GM12878 (cell line): ENCODE measurements around the gene TFDP1. TPM values are rescaled to one million over a fixed set of nuclear protein-coding genes. Genes with fewer than 3 reads are reported as not detected.

Experiments
- ATAC-seq: fragments of 200-7000 bp; cut with Tn5 transposase; 3 replicates; pipeline ENCODE4 v1.9.1; 2020; ENCODE audit warnings: mild to moderate bottlenecking, moderate library complexity
- BruUV-seq: library from RNA; stranded (reverse); fragments of 400-500 nt; replicated peaks from 2 replicates; lab custom pipeline; 2021; lab: Mats Ljungman, UMichigan
- CTCF ChIA-PET: fragments of 300-600 bp; sonication (Branson Sonifier 250); formaldehyde crosslinking; extraction: SDS; loops from one replicate; lab custom pipeline; 2021; ENCODE audit warnings: inconsistent platforms; lab: Yijun Ruan, JAX
- POLR2A ChIA-PET: fragments of 350-600 bp; formaldehyde crosslinking; extraction: SDS; loops from one replicate; lab custom pipeline; 2021; ENCODE audit warnings: inconsistent platforms; lab: Charles Lee
- RAD21 ChIA-PET: fragments of 300-600 bp; sonication (Branson Sonifier 250); formaldehyde crosslinking; loops from one replicate; lab custom pipeline; 2023; ENCODE audit warnings: antibody characterized with exemption; ENCODE audit not compliant: unreplicated experiment; lab: Charles Lee
- SMC1A ChIA-PET: fragments of 300-600 bp; sonication (Branson Sonifier 250); formaldehyde crosslinking; loops from one replicate; lab custom pipeline; 2023; ENCODE audit not compliant: unreplicated experiment, uncharacterized antibody; lab: Charles Lee
- DNase-seq: peaks from one replicate; pipeline ENCODE4 v3.0.0-alpha.2; 2011; ENCODE audit warnings: low read depth, low spot score
- FAIRE-seq: peaks from 3 replicates; lab custom pipeline; 2011; peaks lifted over from hg19 to GRCh38; lab: Jason Lieb, UNC
- H2AFZ ChIP-seq: 2 replicates; pipeline ENCODE4 v1.6.0; 2011; ENCODE audit warnings: low read depth, low read length, control low read depth; ENCODE audit not compliant: control insufficient read depth
- H3K27ac ChIP-seq: 2 replicates; pipeline ENCODE4 v1.5.1; 2011; ENCODE audit warnings: control low read depth; ENCODE audit not compliant: control insufficient read depth, insufficient read depth
- H3K27me3 ChIP-seq, 2 experiments: replicated peaks in 1 of 2; 2 replicates each; pipeline versions ENCODE4 v1.6.0 to v1.6.1; 2011; ENCODE audit warnings: low read length in 1 of 2; ENCODE audit not compliant: control insufficient read depth in 2 of 2, insufficient read depth in 2 of 2
- H3K36me3 ChIP-seq, 2 experiments: 2 replicates each; pipeline ENCODE4 v1.5.1; 2011; ENCODE audit warnings: low read length in 1 of 2; ENCODE audit not compliant: control insufficient read depth in 2 of 2, insufficient read depth in 2 of 2
- H3K4me1 ChIP-seq: 2 replicates; pipeline ENCODE4 v1.6.1; 2011; ENCODE audit warnings: mild to moderate bottlenecking, low read length, moderate library complexity, mixed read lengths; ENCODE audit not compliant: control insufficient read depth, insufficient read depth
- H3K4me2 ChIP-seq: 2 replicates; pipeline ENCODE4 v1.6.0; 2011; ENCODE audit warnings: control low read depth; ENCODE audit not compliant: control insufficient read depth, insufficient read depth
- H3K4me3 ChIP-seq: fragments of 200-600 bp; sonication (generic); 2 replicates; pipeline ENCODE4 v1.5.1; 2016
- H3K79me2 ChIP-seq: 2 replicates; pipeline ENCODE4 v1.6.0; 2011; ENCODE audit warnings: low read length; ENCODE audit not compliant: control insufficient read depth, insufficient read depth
- H3K9ac ChIP-seq: 2 replicates; pipeline ENCODE4 v1.8.0; 2011; ENCODE audit warnings: low read length, control low read depth, mixed read lengths; ENCODE audit not compliant: control insufficient read depth, insufficient read depth
- H3K9me3 ChIP-seq: replicated peaks from 3 replicates; pipeline ENCODE4 v1.5.1; 2011; ENCODE audit warnings: mild to moderate bottlenecking, low read length; ENCODE audit not compliant: control insufficient read depth, insufficient read depth
- H4K20me1 ChIP-seq: 2 replicates; pipeline ENCODE4 v1.6.0; 2011; ENCODE audit not compliant: control insufficient read depth, insufficient read depth
- CREB1 ChIP-seq: IDR thresholded peaks from 2 replicates; pipeline ENCODE4 v1.6.1; 2012; ENCODE audit warnings: low read depth, mild to moderate bottlenecking, inconsistent platforms
- EP300 ChIP-seq, 2 experiments: fragments of 150-350 bp in 1 of 2; IDR thresholded peaks; 2 replicates each; pipeline ENCODE4 v1.6.1; 2011 to 2012; ENCODE audit warnings: low read depth in 2 of 2, low read length in 2 of 2, borderline replicate concordance in 1 of 2, improper control_type of control experiment in 1 of 2, inconsistent platforms in 1 of 2; ENCODE audit not compliant: control insufficient read depth in 1 of 2
- FOXK2 ChIP-seq: fragments of 450-650 bp; IDR thresholded peaks from 2 replicates; pipeline ENCODE4 v1.6.1; 2017; ENCODE audit warnings: mild to moderate bottlenecking, moderate library complexity
- FOXM1 ChIP-seq: IDR thresholded peaks from 2 replicates; pipeline ENCODE4 v1.6.1; 2012; ENCODE audit warnings: low read depth, mild to moderate bottlenecking, inconsistent platforms, low read length, moderate library complexity
- IKZF2 ChIP-seq, 2 experiments: fragments of 450-650 bp; IDR thresholded peaks; 2 replicates each; pipeline ENCODE4 v1.6.1; 2017; ENCODE audit warnings: mild to moderate bottlenecking in 2 of 2, moderate library complexity in 2 of 2
- JUNB ChIP-seq: IDR thresholded peaks from 2 replicates; pipeline ENCODE4 v1.6.1; 2016; ENCODE audit warnings: antibody characterized with exemption, mild to moderate bottlenecking
- JUND ChIP-seq: IDR thresholded peaks from 2 replicates; pipeline ENCODE4 v1.6.1; 2012; ENCODE audit warnings: low read depth, mild to moderate bottlenecking, low read length, improper control_type of control experiment, moderate library complexity
- LARP7 ChIP-seq: fragments of 450-650 bp; IDR thresholded peaks from 2 replicates; pipeline ENCODE4 v1.6.1; 2017; ENCODE audit warnings: mild to moderate bottlenecking
- NKRF ChIP-seq: fragments of 450-650 bp; conservative IDR thresholded peaks from 2 replicates; pipeline ENCODE4 v1.6.1; 2017; ENCODE audit warnings: mild to moderate bottlenecking, moderate library complexity
- PAX8 ChIP-seq: fragments of 450-650 bp; IDR thresholded peaks from 2 replicates; pipeline ENCODE4 v1.6.1; 2017; ENCODE audit warnings: mild to moderate bottlenecking, moderate library complexity
- RBBP5 ChIP-seq: fragments of 200-600 bp; sonication (generic); conservative IDR thresholded peaks from 2 replicates; pipeline ENCODE4 v1.6.1; 2016
- SREBF1 ChIP-seq: IDR thresholded peaks from 2 replicates; pipeline ENCODE4 v1.6.1; 2012; ENCODE audit warnings: mild to moderate bottlenecking, low read length
- STAT3 ChIP-seq: IDR thresholded peaks from 2 replicates; pipeline ENCODE4 v1.6.1; 2011; ENCODE audit warnings: low read depth, low read length, improper control_type of control experiment
- TBL1XR1 ChIP-seq: IDR thresholded peaks from 2 replicates; pipeline ENCODE4 v1.6.1; 2012; ENCODE audit warnings: low read depth, low read length, improper control_type of control experiment
- ZNF384 ChIP-seq: IDR thresholded peaks from 2 replicates; pipeline ENCODE4 v1.6.1; 2012; ENCODE audit warnings: low read depth, mild to moderate bottlenecking, low read length, improper control_type of control experiment, borderline replicate concordance
- ZNF687 ChIP-seq: fragments of 450-650 bp; IDR thresholded peaks from 2 replicates; pipeline ENCODE4 v1.6.1; 2017; ENCODE audit warnings: mild to moderate bottlenecking, moderate library complexity
- WGBS: methylation state at CpG from one replicate; pipeline ENCODE4 v1.1.6; 2016; ENCODE audit warnings: low lambda C conversion rate; ENCODE audit not compliant: insufficient replicate concordance, insufficient coverage; ENCODE audit errors: missing lambda C conversion rate; 5-methylcytosine and 5-hydroxymethylcytosine counted together
- in situ Hi-C: fragments of 300-500 bp; cut with MboI; formaldehyde crosslinking; loops from 9 replicates; pipeline ENCODE4 v1.14.3; 2018; ENCODE audit warnings: mixed read lengths
- intact Hi-C: fragments of 100-400 bp; cut with micrococcal nuclease; formaldehyde crosslinking; loops from one replicate; pipeline ENCODE4 v1.14.2; 2022; ENCODE audit not compliant: unreplicated experiment
- polyA plus RNA-seq, 11 experiments: library from polyadenylated mRNA; depleted of rRNA in 4 of 11; unstranded in 6 of 11; stranded (reverse) in 5 of 11; fragments of >200 nt; fragmentation: Nextera tagmentation in 4 of 11; fragmentation: Illumina TruSeq in 1 of 11; extraction: Ambion mirVana in 4 of 11; extraction: Trizol in 1 of 11; gene quantifications; 1 replicate in 1 of 11; 2 replicates in 10 of 11; pipeline versions ENCODE4 v1.2.1 to v1.2.3, GENCODE V29; 2011 to 2016; ENCODE audit warnings: inconsistent platforms in 2 of 11, missing spikeins in 2 of 11, low read depth in 1 of 11
- total RNA-seq, 4 experiments: library from RNA; depleted of rRNA in 3 of 4; stranded (reverse); fragments of >200 nt in 3 of 4; fragmentation: Illumina TruSeq in 1 of 4; extraction: Trizol in 1 of 4; gene quantifications; 2 replicates each; pipeline versions ENCODE4 v1.2.1 to v1.2.3, GENCODE V29; 2013 to 2021
- TF ChIP-seq, protein P1 (sequence below): IDR thresholded peaks from 2 replicates; pipeline ENCODE4 v1.6.1; 2012; ENCODE audit warnings: low read depth, low read length, improper control_type of control experiment

The TFDP1 gene
- total and polyA plus RNA-seq, 10 of the 15 experiments (the other 5 are each of a cell fraction or from before 2014, with no cell fraction given), result 37.7 to 254 (median 119) TPM

- peaks cover 30 to 34% of the 10 kb centered on the region in 2 experiments; a peak in 3 of 4 replicates for H3K36me3 ChIP-seq
- SMC1A ChIA-PET, result no interaction called here
- FAIRE-seq, result no peak
These were observed 10.6 kb downstream of the TFDP1 start for GRCh38 chr13:113595131-113595530.

More at GRCh38 chr13:113595131-113595530, 10.6 kb downstream of the TFDP1 start:
- Histone ChIP-seq H3K4me1 (no peaks in the 10 kb centered on the region), H3K9me3 (no peaks in the 10 kb centered on the region; the same call in 2 of the 3 replicates), H4K20me1 (no peaks in the 10 kb centered on the region; the same call in 1 of the 2 replicates), H3K9ac (no peak overlapping the region), H3K4me3 (no peak overlapping the region), H2AFZ (no peak overlapping the region), H3K4me2 (no peak overlapping the region), H3K27ac (no peak overlapping the region), H3K79me2 (peaks cover 40% of the 10 kb centered on the region), H3K27me3 (no peaks in the 10 kb centered on the region)
- intact Hi-C loops, result no loop called here
- POLR2A ChIA-PET, result no interaction called here
- 97% methylated on average over 8 of the region's 8 CpGs for WGBS
- BruUV-seq, result no TSS peak
- DNase-seq (no peak), ATAC-seq (no peak)
- in situ Hi-C loops, result no loop called here
- CTCF ChIA-PET, result no interaction called here
- RAD21 ChIA-PET, result no interaction called here
- TF ChIP-seq CREB1 (no peak), TBL1XR1 (no peak), RBBP5 (no peak), IKZF2 (IDR thresholded peaks at IDR 0.05) (no peak), ZNF384 (no peak), NKRF (no peak), ZNF687 (no peak), PAX8 (no peak), EP300 (IDR thresholded peaks at IDR 0.05; ENCODE audit: borderline replicate concordance in 1 of 2, control insufficient read depth in 1 of 2, low read depth in 2 of 2, low read length in 2 of 2) (no peak), SREBF1 (no peak), FOXM1 (no peak), JUNB (no peak), LARP7 (no peak), FOXK2 (no peak), JUND (no peak), STAT3 (no peak)
- TF ChIP-seq, protein P1, sequence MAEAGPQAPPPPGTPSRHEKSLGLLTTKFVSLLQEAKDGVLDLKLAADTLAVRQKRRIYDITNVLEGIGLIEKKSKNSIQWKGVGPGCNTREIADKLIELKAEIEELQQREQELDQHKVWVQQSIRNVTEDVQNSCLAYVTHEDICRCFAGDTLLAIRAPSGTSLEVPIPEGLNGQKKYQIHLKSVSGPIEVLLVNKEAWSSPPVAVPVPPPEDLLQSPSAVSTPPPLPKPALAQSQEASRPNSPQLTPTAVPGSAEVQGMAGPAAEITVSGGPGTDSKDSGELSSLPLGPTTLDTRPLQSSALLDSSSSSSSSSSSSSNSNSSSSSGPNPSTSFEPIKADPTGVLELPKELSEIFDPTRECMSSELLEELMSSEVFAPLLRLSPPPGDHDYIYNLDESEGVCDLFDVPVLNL, result no peak
- TF ChIP-seq, all 136 proteins: peak for 0
